NCI-H1417 (cell line): ENCODE data around the gene ROR1.
"Not testable (repeated sequence)": the region's sequence is repeated elsewhere in the genome, so short reads cannot be mapped to it uniquely, and the experiment has no call there.

Experiments
- DNase-seq, 3 experiments: peaks; one replicate each; lab custom pipeline; 2025; lab: John Stamatoyannopoulos, UW

ROR1 gene

GRCh38 chr1:63793741-63794240 is 20.0 kb downstream of the ROR1 start:
- DNase-seq: no peak

DNA sequence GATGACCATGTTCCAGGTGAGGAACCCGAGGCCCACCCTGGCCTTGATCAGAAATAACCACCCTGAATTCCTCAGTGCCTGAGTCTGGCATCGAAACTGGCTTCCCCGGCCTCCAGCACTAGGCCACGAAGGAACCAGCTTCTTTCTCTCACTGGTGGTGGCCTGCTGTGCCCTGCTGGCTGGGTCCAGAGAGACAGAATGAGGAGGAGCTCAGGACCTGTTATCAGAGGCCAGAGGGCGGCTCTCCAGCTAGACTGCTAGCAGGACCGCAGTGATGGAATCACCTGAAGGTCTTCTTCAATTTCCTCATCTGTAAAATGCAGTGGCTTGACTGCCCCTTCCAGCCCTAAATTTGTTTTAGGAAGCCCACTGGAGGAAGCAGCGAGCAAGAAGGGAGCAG is 20.5 kb downstream of the ROR1 start:
- no peak for DNase-seq

GRCh38 chr1:63794939-63795378 is 21.1 kb downstream of the ROR1 start:
- peak in 1 of 3 experiments; percentile 58 for DNase-seq

DNA sequence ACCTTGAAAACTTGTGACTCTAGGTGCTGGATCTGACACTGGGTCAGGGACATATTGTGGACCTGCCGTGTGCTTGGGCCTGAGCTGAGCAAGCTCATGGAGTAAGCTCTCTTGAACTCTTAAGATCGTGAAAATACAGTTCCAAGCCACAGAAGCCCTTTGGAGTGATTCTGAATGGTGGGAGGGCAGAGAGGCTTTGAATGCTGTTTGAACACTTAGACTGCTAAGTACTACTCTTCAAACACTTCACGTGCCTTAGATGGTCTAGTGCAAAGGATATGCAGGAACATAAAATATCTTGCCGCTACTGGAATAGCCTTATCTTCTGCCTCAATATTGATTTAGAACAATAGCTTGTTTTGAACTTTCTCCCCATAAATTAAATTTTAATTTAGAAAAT is 21.6 kb downstream of the ROR1 start:
- peak in 2 of 3 experiments; percentile 8 to 91 for DNase-seq

- no peak for DNase-seq
Measured at GRCh38 chr1:63797056-63797726, 23.4 kb downstream of the ROR1 start.

GRCh38 chr1:63798284-63798683 is 24.5 kb downstream of the ROR1 start:
- DNase-seq: no peak

DNA sequence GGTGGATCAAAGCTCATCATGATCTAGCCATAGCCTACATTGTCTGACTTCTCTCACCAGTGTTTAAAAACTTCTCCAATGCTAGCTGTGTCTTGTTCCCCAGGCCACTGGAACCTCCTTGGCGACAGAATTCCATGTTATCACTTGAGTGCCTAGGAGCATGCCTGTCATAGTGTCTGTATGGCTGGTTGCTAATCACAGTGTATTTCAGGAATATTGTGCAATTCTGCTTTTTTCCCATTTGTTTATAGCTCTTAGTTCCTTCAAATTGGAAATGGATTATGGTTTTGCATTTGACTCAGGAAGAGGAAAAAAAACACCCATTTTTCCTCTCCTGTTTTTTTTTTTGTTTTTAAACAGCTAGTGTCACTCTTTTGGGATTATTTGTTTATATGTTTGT is 25.5 kb downstream of the ROR1 start:
- no peak for DNase-seq

DNA sequence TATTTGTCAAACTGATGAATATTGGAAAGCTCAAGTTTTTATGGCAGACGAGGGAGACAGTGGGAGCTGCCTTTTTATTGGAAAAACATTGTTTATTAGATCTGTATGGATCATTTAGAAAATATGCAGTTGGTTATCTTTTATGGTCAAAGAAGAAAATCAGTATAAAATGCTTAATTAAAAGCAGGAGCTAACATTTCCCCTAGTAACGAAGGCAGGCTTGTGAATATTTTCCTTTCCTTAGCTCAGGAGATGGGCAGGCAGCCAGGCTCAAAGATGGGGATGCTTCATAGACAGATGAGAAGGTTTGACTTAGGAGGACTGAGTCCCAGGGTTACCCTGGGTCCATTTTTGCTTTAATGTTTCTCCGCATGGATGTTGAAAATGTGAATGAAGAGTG is 26.0 kb downstream of the ROR1 start:
- no peak for DNase-seq

DNA sequence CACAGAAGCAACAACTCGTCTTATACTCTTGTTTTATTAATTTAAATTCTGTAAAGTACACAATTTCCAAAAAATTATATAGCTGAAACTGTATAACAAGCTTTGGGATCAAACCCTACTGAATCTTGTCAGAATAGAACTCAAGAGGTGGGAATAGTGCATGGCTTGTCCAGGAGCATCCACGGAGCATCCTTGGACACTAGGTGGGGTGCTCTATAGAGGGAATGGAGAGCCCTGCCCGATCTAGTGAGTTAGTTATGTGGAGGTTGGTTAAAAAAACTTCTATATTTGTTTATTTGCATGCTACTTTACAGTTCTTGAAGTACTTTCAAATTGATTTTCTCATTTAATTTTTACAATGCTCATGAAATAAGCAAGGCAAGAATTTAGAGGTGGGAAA is 28.3 kb downstream of the ROR1 start:
- no peak for DNase-seq

GRCh38 chr1:63804829-63805484 is 31.1 kb downstream of the ROR1 start:
- DNase-seq: no peak

- peak in 1 of 3 experiments; percentile 43 for DNase-seq
Measured at GRCh38 chr1:63807046-63807445, 33.2 kb downstream of the ROR1 start.

- DNase-seq: no peak
Measured at GRCh38 chr1:63810936-63811469, 37.2 kb downstream of the ROR1 start.

DNA sequence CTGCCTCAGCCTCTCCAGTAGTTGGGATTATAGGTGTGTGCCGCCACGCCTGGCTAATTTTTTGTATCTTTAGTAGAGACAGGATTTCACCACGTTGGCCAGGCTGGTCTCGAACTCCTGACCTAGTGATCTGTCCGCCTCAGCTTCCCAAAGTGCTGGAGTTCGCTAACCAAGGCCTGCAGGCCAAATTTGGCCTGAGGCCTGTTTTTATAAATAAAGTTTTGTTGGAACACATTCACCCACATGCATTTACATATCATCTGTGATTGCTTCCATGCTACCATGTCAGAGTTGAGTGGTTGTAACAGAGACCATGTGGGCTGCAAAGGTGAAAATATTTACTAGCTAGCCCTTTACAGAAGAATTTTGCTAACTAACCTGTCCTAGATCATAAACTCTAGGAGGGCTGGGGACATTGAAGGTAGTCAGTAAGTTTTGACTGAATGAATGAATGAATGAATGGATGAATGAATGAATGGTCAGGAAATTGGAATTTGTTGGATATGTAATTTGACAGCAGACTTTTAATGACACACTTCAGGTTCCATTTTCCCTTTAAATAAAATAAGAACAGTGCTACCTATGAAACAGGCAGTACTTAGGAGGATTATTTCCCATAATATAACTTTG is 38.4 kb downstream of the ROR1 start:
- no peak for DNase-seq

DNA sequence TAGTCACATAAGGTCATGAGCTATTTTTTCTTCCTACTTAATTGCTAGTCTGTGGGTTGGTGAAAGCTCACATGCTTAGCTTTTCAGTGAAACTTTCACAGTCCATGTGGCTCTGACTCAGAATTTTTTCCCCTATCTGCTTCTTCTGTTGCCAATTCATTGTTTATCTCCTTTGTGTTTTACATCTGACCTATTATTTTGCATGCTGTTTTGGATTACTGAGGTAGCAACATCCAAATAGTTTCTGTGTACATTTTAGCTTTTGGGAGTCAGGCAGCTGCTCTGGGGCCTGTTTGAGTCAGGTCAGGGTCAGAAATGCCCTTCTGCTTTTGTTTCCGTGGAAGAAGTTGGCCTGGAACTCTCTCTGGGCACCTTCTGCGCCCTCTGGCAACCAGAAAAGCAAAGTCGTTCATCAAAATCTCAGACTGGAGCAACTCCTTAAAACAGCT is 40.0 kb downstream of the ROR1 start:
- DNase-seq: no peak

- not testable (repeated sequence) for DNase-seq
Measured at GRCh38 chr1:63816217-63816815, 42.5 kb downstream of the ROR1 start.

- peak in 2 of 3 experiments; percentile 48 to 66 for DNase-seq
Measured at GRCh38 chr1:63817152-63817667, 43.4 kb downstream of the ROR1 start.

- DNase-seq: no peak
Measured at GRCh38 chr1:63817700-63818099, 43.9 kb downstream of the ROR1 start.

DNA sequence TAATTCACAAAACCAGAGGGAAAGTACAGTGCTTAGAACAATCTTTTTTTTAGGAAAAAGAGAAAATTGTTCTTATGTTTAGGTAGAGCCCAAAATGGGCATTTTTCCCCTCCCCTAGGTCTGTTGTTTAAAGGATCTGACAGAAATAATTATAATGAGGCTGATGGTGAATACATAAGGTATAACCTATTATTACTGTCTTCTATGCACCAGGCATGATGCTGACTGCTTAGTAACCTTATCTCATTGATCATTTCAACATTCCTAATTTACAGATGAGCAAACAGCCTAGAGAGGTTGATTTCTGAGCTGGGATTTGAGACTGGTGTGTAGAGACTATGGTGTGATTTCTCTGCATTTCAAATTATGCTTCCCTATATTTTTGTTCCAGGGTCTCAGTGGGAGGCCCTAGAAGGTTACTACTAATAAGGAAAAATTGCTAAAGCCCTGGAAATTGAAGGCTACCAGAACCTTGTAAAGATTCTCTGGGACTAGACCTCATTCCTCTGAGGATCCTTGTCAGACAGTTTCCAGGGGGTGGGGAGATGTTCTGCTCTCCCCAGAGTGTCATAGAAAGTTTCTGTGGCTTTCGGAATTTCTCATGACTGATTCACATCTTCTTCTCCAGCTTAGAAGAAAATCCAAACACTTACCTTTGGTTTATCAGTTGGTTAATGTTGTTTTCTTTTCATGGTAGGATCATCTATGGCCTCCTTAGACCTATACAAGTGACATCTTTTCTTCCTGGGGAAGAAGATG is 44.9 kb downstream of the ROR1 start:
- DNase-seq: peak in 2 of 3 experiments; percentile 22 to 67

DNA sequence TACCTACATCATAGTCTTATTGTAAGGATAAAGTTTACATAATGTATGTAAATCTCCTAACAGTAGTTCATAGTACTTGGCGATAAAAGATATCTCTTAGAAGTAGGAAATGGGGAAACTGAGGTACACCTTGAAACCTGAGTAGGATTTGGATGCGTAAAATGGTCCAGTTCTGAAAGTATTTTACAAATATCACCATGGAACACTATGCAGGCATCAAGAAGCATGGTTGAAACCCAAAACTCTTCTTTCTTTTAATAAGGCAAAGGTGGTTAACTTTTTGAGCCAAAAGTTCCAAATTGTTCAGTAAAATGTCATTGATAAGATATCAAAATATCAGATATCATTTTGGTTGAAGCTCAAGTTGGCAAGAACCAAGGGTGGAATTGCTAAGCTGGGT is 46.0 kb downstream of the ROR1 start:
- no peak for DNase-seq

DNA sequence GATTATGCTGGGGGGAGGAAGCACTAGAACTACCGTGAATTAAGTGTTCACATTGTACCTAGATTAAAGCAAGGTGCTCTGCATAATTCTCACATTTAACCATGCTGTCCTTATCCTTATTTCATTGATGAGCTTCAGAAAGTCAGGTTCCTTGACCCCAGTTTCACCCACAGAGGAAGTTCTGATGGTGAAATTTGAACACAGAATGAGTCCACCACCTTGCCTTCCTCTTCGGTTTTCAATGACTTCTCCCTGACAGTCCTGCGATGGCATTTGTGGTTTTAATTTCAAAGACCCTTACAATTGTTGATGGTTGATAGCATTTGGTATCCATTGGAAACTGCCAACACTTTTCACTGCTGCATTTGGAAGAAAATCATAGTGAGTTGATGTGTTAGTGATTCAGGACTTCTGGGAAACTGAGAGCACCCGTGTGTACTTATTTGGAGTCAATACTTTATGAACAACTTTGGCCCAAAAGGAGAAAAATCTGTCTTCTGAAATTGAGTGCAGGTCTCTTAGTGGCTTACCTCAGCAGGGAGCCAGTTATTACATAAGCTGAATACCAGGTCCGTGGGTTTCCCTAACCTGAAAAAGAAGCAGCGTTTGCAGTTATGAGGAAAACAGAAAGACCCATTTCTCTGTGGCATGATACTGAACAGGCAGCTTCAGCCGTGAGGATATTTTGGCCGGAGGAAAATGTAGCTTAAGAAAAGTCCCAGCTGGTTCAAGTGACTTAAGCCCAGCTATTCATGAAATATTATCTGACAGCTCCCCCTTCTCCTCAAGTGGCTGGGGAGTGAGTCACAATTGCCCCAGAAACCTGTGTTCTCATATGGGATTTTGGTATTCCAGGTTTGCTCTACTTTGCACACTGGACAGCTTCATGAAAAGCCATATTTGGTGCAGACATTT is 47.5 kb downstream of the ROR1 start:
- no peak for DNase-seq
